Ovary (tissue), 3 donors: Measurements from ENCODE around the gene MRPL18.
"Not testable (repeated sequence)": the region's sequence is repeated elsewhere in the genome, so short reads cannot be mapped to it uniquely, and the experiment has no call there.

Source experiments
- CTCF ChIP-seq, 3 donors: fragments of 450-650 bp in 2 of 3; fragments of 200-600 bp in 1 of 3; IDR thresholded peaks; one replicate each; pipeline versions ENCODE4 v1.5.1 to v1.8.0; 2016 to 2022; ENCODE audit warnings: antibody characterized with exemption in 3 of 3, mild to moderate bottlenecking in 1 of 3
- POLR2A ChIP-seq: fragments of 450-650 bp; IDR thresholded peaks from one replicate; pipeline ENCODE4 v1.6.1; 2017; ENCODE audit warnings: antibody characterized with exemption, mild to moderate bottlenecking, moderate library complexity
- donor health status: DM: no; HTN: no; CAD: no.

- not testable (repeated sequence) for TF ChIP-seq CTCF (IDR thresholded peaks at IDR 0.05); POLR2A
Observed at GRCh38 chr6:159748127-159748526, 42.1 kb upstream of the MRPL18 start.
